TTC549 (cell line): ENCODE data around the gene TNRC18.

Experiments used
- FAIRE-seq: peaks from 2 replicates; lab custom pipeline; 2012; peaks lifted over from hg19 to GRCh38; lab: Jason Lieb, UNC

TNRC18 gene

GRCh38 chr7:5451391-5451790 is 27.8 kb upstream of the TNRC18 start:
- FAIRE-seq: no peak

GRCh38 chr7:5450549-5451327 is 27.1 kb upstream of the TNRC18 start:
- no peak for FAIRE-seq

- no peak for FAIRE-seq
Measured at GRCh38 chr7:5448378-5449037, 24.9 kb upstream of the TNRC18 start.

GRCh38 chr7:5445981-5446594 is 22.5 kb upstream of the TNRC18 start:
- no peak for FAIRE-seq

- FAIRE-seq: no peak
Measured at GRCh38 chr7:5443678-5444077, 20.0 kb upstream of the TNRC18 start.

- no peak for FAIRE-seq
Measured at GRCh38 chr7:5442757-5443305, 19.2 kb upstream of the TNRC18 start.

- FAIRE-seq: no peak
Measured at GRCh38 chr7:5441840-5442503, 18.3 kb upstream of the TNRC18 start.

- FAIRE-seq: no peak
Measured at GRCh38 chr7:5439572-5440496, 16.2 kb upstream of the TNRC18 start.

GRCh38 chr7:5439209-5439571 is 15.6 kb upstream of the TNRC18 start:
- FAIRE-seq: no peak

GRCh38 chr7:5437987-5438386 is 14.4 kb upstream of the TNRC18 start:
- FAIRE-seq: no peak

GRCh38 chr7:5437348-5437892 is 13.8 kb upstream of the TNRC18 start:
- no peak for FAIRE-seq

GRCh38 chr7:5436003-5436678 is 12.5 kb upstream of the TNRC18 start:
- FAIRE-seq: no peak

GRCh38 chr7:5435291-5436002 is 11.8 kb upstream of the TNRC18 start:
- FAIRE-seq: no peak

- FAIRE-seq: no peak
Measured at GRCh38 chr7:5433181-5433580, 9.5 kb upstream of the TNRC18 start.

GRCh38 chr7:5432691-5433090 is 9.1 kb upstream of the TNRC18 start:
- no peak for FAIRE-seq

- no peak for FAIRE-seq
Measured at GRCh38 chr7:5431560-5432015, 8.0 kb upstream of the TNRC18 start.

- no peak for FAIRE-seq
Measured at GRCh38 chr7:5430612-5430947, 6.9 kb upstream of the TNRC18 start.

GRCh38 chr7:5429857-5430611 is 6.4 kb upstream of the TNRC18 start:
- no peak for FAIRE-seq

- no peak for FAIRE-seq
Measured at GRCh38 chr7:5429253-5429856, 5.7 kb upstream of the TNRC18 start.
